OCI-LY3 (cell line): ENCODE results near the gene IRF6.

Experiments
- EZH2phosphoT487 ChIP-seq: fragments of 200-600 bp; shearing (Covaris generic); IDR thresholded peaks from 2 replicates; pipeline ENCODE4 v1.6.1; 2018; ENCODE audit warnings: antibody characterized with exemption, mixed run types, low read depth
- TF ChIP-seq, protein P1 (sequence below): fragments of 200-600, 300-600 bp; sonication (generic); IDR thresholded peaks from 2 replicates; pipeline ENCODE4 v1.5.1; 2014; ENCODE audit warnings: antibody characterized with exemption, low read length, low read depth

DNA sequence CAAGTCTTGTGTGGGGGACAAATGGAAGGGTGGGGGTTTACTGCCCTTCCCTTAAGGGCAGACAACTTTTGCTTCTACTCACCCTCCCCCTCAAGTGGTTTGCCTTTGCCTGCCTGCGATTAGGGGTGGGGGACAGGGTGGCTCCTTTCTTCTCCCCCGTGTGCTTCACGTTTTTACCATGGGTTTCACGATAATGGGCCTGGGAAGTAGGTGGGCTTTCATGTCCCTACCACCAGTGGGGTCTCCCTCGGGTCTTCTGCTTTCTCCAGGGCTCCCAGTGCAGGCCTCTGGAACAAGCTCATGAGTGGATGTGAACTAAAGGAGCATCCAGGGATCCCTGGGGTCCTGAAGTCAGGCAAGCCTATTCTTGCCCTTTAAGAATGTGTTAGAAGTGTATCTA lies 43.4 kb upstream of the IRF6 start:
- TF ChIP-seq, protein P1, sequence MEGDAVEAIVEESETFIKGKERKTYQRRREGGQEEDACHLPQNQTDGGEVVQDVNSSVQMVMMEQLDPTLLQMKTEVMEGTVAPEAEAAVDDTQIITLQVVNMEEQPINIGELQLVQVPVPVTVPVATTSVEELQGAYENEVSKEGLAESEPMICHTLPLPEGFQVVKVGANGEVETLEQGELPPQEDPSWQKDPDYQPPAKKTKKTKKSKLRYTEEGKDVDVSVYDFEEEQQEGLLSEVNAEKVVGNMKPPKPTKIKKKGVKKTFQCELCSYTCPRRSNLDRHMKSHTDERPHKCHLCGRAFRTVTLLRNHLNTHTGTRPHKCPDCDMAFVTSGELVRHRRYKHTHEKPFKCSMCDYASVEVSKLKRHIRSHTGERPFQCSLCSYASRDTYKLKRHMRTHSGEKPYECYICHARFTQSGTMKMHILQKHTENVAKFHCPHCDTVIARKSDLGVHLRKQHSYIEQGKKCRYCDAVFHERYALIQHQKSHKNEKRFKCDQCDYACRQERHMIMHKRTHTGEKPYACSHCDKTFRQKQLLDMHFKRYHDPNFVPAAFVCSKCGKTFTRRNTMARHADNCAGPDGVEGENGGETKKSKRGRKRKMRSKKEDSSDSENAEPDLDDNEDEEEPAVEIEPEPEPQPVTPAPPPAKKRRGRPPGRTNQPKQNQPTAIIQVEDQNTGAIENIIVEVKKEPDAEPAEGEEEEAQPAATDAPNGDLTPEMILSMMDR: no peak
- no peak for TF ChIP-seq EZH2phosphoT487
